Measurements from ENCODE around the gene KISS1R.

The KISS1R gene

GRCh38 chr19:870963-871401, 46.2 kb upstream of the KISS1R start:
- H3K4me1 ChIP-seq (ENCODE audit: control insufficient read depth, low read depth, low read length): no peaks in the 10 kb centered on the region
- H3K79me1 ChIP-seq (ENCODE audit: low read length): no peaks in the 10 kb centered on the region
- no CpG with 5 or more reads among the region's 28 CpGs for WGBS (ENCODE audit: extremely low coverage, insufficient coverage, low lambda C conversion rate)
- H2BK15ac ChIP-seq (replicated peaks; ENCODE audit: low read depth): no peak overlapping the region
- H3K79me2 ChIP-seq (ENCODE audit: control insufficient read depth, insufficient read depth, low read length): no peaks in the 10 kb centered on the region
- peaks cover 2% of the 10 kb centered on the region for H3K36me3 ChIP-seq (ENCODE audit: control insufficient read depth, insufficient read depth, low read length)
- H4K5ac ChIP-seq (ENCODE audit: low read length): no peak overlapping the region
- DNase-seq: no peak
- no peak overlapping the region for H2BK120ac ChIP-seq (ENCODE audit: low read depth, low read length)
- no peak overlapping the region for H3K18ac ChIP-seq (ENCODE audit: low read length)
- no peak overlapping the region for H3K4me2 ChIP-seq (ENCODE audit: low read length)
- H2AK5ac ChIP-seq (ENCODE audit: low read length): no peak overlapping the region
- H3K56ac ChIP-seq (ENCODE audit: low read length): no peak overlapping the region
- no peak overlapping the region for H2BK5ac ChIP-seq (ENCODE audit: low read length)
- H3K27me3 ChIP-seq (ENCODE audit: insufficient read depth, low read length, poor library complexity): no peaks in the 10 kb centered on the region
- H3K4me3 ChIP-seq (ENCODE audit: low read length): no peak overlapping the region
- H3K23ac ChIP-seq (ENCODE audit: low read length): no peak overlapping the region
- no peak overlapping the region for H3K4ac ChIP-seq (ENCODE audit: low read depth, low read length)
- no peak overlapping the region for H3K9ac ChIP-seq (ENCODE audit: low read length)
- no peak overlapping the region for H3K27ac ChIP-seq (ENCODE audit: low read depth, low read length)
- no peak overlapping the region for H4K8ac ChIP-seq (ENCODE audit: low read depth, low read length)

- Histone ChIP-seq H3K4ac (ENCODE audit: low read depth, low read length) (no peak overlapping the region), H3K4me2 (ENCODE audit: low read length) (no peak overlapping the region), H2AK5ac (ENCODE audit: low read length) (no peak overlapping the region), H3K79me2 (ENCODE audit: control insufficient read depth, insufficient read depth, low read length) (no peaks in the 10 kb centered on the region), H3K27me3 (ENCODE audit: insufficient read depth, low read length, poor library complexity) (no peaks in the 10 kb centered on the region), H3K4me1 (ENCODE audit: control insufficient read depth, low read depth, low read length) (no peaks in the 10 kb centered on the region), H4K5ac (ENCODE audit: low read length) (no peak overlapping the region), H3K9ac (ENCODE audit: low read length) (no peak overlapping the region), H2BK15ac (replicated peaks; ENCODE audit: low read depth) (no peak overlapping the region), H4K8ac (ENCODE audit: low read depth, low read length) (no peak overlapping the region), H3K18ac (ENCODE audit: low read length) (no peak overlapping the region), H3K27ac (ENCODE audit: low read depth, low read length) (no peak overlapping the region), H3K79me1 (ENCODE audit: low read length) (no peaks in the 10 kb centered on the region), H2BK120ac (ENCODE audit: low read depth, low read length) (no peak overlapping the region), H3K23ac (ENCODE audit: low read length) (no peak overlapping the region), H3K36me3 (ENCODE audit: control insufficient read depth, insufficient read depth, low read length) (peaks cover 2% of the 10 kb centered on the region), H3K4me3 (ENCODE audit: low read length) (no peak overlapping the region), H2BK5ac (ENCODE audit: low read length) (no peak overlapping the region), H3K56ac (ENCODE audit: low read length) (no peak overlapping the region)
- peak; percentile 87 for DNase-seq
- WGBS (ENCODE audit: extremely low coverage, insufficient coverage, low lambda C conversion rate): no CpG with 5 or more reads among the region's 33 CpGs
Measured at GRCh38 chr19:871446-872265, 45.5 kb upstream of the KISS1R start.

GRCh38 chr19:872266-872951, 44.7 kb upstream of the KISS1R start:
- no peak overlapping the region for H3K18ac ChIP-seq (ENCODE audit: low read length)
- H3K4me2 ChIP-seq (ENCODE audit: low read length): no peak overlapping the region
- H4K5ac ChIP-seq (ENCODE audit: low read length): no peak overlapping the region
- no CpG with 5 or more reads among the region's 27 CpGs for WGBS (ENCODE audit: extremely low coverage, insufficient coverage, low lambda C conversion rate)
- H2AK5ac ChIP-seq (ENCODE audit: low read length): no peak overlapping the region
- H2BK120ac ChIP-seq (ENCODE audit: low read depth, low read length): no peak overlapping the region
- H3K4me3 ChIP-seq (ENCODE audit: low read length): no peak overlapping the region
- H3K27me3 ChIP-seq (ENCODE audit: insufficient read depth, low read length, poor library complexity): no peaks in the 10 kb centered on the region
- peak overlapping the region; percentile 25 for H3K56ac ChIP-seq (ENCODE audit: low read length)
- H3K27ac ChIP-seq (ENCODE audit: low read depth, low read length): no peak overlapping the region
- H4K8ac ChIP-seq (ENCODE audit: low read depth, low read length): no peak overlapping the region
- no peak overlapping the region for H3K4ac ChIP-seq (ENCODE audit: low read depth, low read length)
- no peak overlapping the region for H3K9ac ChIP-seq (ENCODE audit: low read length)
- DNase-seq: peak; percentile 88
- no peak overlapping the region for H2BK15ac ChIP-seq (replicated peaks; ENCODE audit: low read depth)
- no peaks in the 10 kb centered on the region for H3K4me1 ChIP-seq (ENCODE audit: control insufficient read depth, low read depth, low read length)
- no peaks in the 10 kb centered on the region for H3K79me1 ChIP-seq (ENCODE audit: low read length)
- H2BK5ac ChIP-seq (ENCODE audit: low read length): no peak overlapping the region
- peaks cover 2% of the 10 kb centered on the region for H3K36me3 ChIP-seq (ENCODE audit: control insufficient read depth, insufficient read depth, low read length)
- no peak overlapping the region for H3K23ac ChIP-seq (ENCODE audit: low read length)
- no peaks in the 10 kb centered on the region for H3K79me2 ChIP-seq (ENCODE audit: control insufficient read depth, insufficient read depth, low read length)

- Histone ChIP-seq H3K79me1 (ENCODE audit: low read length) (no peaks in the 10 kb centered on the region), H4K5ac (ENCODE audit: low read length) (no peak overlapping the region), H3K4ac (ENCODE audit: low read depth, low read length) (no peak overlapping the region), H3K18ac (ENCODE audit: low read length) (no peak overlapping the region), H3K23ac (ENCODE audit: low read length) (no peak overlapping the region), H3K27me3 (ENCODE audit: insufficient read depth, low read length, poor library complexity) (no peaks in the 10 kb centered on the region), H2AK5ac (ENCODE audit: low read length) (no peak overlapping the region), H3K27ac (ENCODE audit: low read depth, low read length) (no peak overlapping the region), H3K9ac (ENCODE audit: low read length) (no peak overlapping the region), H3K4me2 (ENCODE audit: low read length) (no peak overlapping the region), H3K4me1 (ENCODE audit: control insufficient read depth, low read depth, low read length) (no peaks in the 10 kb centered on the region), H2BK5ac (ENCODE audit: low read length) (no peak overlapping the region), H3K56ac (ENCODE audit: low read length) (no peak overlapping the region), H3K79me2 (ENCODE audit: control insufficient read depth, insufficient read depth, low read length) (no peaks in the 10 kb centered on the region), H3K36me3 (ENCODE audit: control insufficient read depth, insufficient read depth, low read length) (peaks cover 2% of the 10 kb centered on the region), H2BK15ac (replicated peaks; ENCODE audit: low read depth) (no peak overlapping the region), H4K8ac (ENCODE audit: low read depth, low read length) (no peak overlapping the region), H2BK120ac (ENCODE audit: low read depth, low read length) (no peak overlapping the region), H3K4me3 (ENCODE audit: low read length) (no peak overlapping the region)
- no CpG with 5 or more reads among the region's 13 CpGs for WGBS (ENCODE audit: extremely low coverage, insufficient coverage, low lambda C conversion rate)
- DNase-seq: peak; percentile 74
Measured at GRCh38 chr19:873084-873483, 44.0 kb upstream of the KISS1R start.

- no peak overlapping the region for H4K8ac ChIP-seq (ENCODE audit: low read depth, low read length)
- H2AK5ac ChIP-seq (ENCODE audit: low read length): no peak overlapping the region
- H3K36me3 ChIP-seq (ENCODE audit: control insufficient read depth, insufficient read depth, low read length): peaks cover 2% of the 10 kb centered on the region
- no peak overlapping the region for H3K4me2 ChIP-seq (ENCODE audit: low read length)
- H3K4ac ChIP-seq (ENCODE audit: low read depth, low read length): no peak overlapping the region
- no peak overlapping the region for H3K27ac ChIP-seq (ENCODE audit: low read depth, low read length)
- H2BK15ac ChIP-seq (replicated peaks; ENCODE audit: low read depth): no peak overlapping the region
- H2BK120ac ChIP-seq (ENCODE audit: low read depth, low read length): no peak overlapping the region
- no peaks in the 10 kb centered on the region for H3K79me1 ChIP-seq (ENCODE audit: low read length)
- no peak overlapping the region for H3K4me3 ChIP-seq (ENCODE audit: low read length)
- H3K18ac ChIP-seq (ENCODE audit: low read length): no peak overlapping the region
- H3K23ac ChIP-seq (ENCODE audit: low read length): no peak overlapping the region
- H3K4me1 ChIP-seq (ENCODE audit: control insufficient read depth, low read depth, low read length): no peaks in the 10 kb centered on the region
- H3K9ac ChIP-seq (ENCODE audit: low read length): no peak overlapping the region
- no peak overlapping the region for H3K56ac ChIP-seq (ENCODE audit: low read length)
- H2BK5ac ChIP-seq (ENCODE audit: low read length): no peak overlapping the region
- H3K27me3 ChIP-seq (ENCODE audit: insufficient read depth, low read length, poor library complexity): no peaks in the 10 kb centered on the region
- DNase-seq: no peak
- H4K5ac ChIP-seq (ENCODE audit: low read length): no peak overlapping the region
- WGBS (ENCODE audit: extremely low coverage, insufficient coverage, low lambda C conversion rate): no CpG with 5 or more reads among the region's 22 CpGs
- H3K79me2 ChIP-seq (ENCODE audit: control insufficient read depth, insufficient read depth, low read length): no peaks in the 10 kb centered on the region
Measured at GRCh38 chr19:873561-874041, 43.5 kb upstream of the KISS1R start.

Data from mesendoderm (in vitro differentiated cells).